ENCODE data around the gene TNFAIP2. TPM values are rescaled to one million over a fixed set of nuclear protein-coding genes. Genes with fewer than 3 reads are reported as not detected.

The TNFAIP2 gene, protein sequence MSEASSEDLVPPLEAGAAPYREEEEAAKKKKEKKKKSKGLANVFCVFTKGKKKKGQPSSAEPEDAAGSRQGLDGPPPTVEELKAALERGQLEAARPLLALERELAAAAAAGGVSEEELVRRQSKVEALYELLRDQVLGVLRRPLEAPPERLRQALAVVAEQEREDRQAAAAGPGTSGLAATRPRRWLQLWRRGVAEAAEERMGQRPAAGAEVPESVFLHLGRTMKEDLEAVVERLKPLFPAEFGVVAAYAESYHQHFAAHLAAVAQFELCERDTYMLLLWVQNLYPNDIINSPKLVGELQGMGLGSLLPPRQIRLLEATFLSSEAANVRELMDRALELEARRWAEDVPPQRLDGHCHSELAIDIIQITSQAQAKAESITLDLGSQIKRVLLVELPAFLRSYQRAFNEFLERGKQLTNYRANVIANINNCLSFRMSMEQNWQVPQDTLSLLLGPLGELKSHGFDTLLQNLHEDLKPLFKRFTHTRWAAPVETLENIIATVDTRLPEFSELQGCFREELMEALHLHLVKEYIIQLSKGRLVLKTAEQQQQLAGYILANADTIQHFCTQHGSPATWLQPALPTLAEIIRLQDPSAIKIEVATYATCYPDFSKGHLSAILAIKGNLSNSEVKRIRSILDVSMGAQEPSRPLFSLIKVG
- total RNA-seq, result 65.9 and 69.1 TPM in 2 replicates

GRCh38 chr14:103122947-103123633, at the start of gene TNFAIP2:
TNFAIP2 (plus strand) TSS chr14:103123461; CDS start chr14:103126458, 2,997 bp downstream.

GRCh38 chr14:103084021-103084919, 39.0 kb upstream of the TNFAIP2 start, which contains the start of gene LBHD2:
LBHD2 (plus strand) TSS chr14:103084210; CDS start chr14:103086013, 1,803 bp downstream.

DNA sequence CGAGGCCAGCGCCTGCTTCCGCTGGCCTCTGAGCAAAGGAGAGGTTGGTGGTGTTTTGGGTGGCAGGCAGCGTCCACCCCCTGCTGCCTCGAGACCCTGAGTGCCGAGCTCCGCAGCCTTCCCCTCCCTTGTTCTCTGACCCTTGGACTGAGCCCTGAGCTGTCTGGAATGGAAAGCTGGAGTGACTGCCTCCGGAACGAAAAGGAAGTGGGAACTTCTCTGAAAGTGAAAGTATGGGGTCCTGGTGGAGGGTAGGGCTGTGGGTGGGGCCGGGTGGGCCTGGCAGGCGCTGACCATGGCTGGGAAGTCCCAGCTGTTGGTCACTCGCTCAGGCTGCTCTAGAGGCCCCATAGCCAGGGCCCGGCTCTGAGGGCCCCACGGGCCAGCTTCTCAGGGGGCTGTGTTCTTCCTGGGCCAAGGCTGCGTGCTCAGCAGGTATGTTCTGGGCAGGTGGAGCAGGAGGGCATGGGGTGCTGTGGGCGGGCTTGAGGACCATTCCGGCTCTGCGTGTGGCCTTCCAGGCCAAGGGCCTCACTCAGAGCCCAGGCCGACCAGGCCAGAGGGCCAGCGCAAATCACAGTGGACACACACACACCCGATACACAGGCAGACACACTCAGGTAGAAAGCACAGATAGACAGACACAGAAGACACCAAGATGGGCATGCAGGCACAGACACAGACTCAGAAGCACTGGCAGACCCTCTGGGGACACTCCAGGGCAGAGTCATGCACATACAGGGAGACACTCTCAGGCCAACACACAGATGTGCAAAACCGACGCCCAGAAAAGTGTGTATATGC, 28.7 kb upstream of the TNFAIP2 start, which contains the start of gene EXOC3L4:
Gene EXOC3L4, plus strand, starts transcription at position 320 of the 804 bp plus-strand sequence. CDS start 5,495 bp downstream, outside the sequence.

Other genes with a start within 250 kb of the TNFAIP2 start
- gene AMN, start 200.8 kb upstream of the TNFAIP2 start, total RNA-seq, result not detected in 2 replicates
- gene CDC42BPB, start 65.9 kb upstream of the TNFAIP2 start, total RNA-seq, result 79.0 and 84.5 TPM in 2 replicates
- not detected in 2 replicates for gene LBHD2, start 39.3 kb upstream of the TNFAIP2 start, total RNA-seq
- gene EXOC3L4, start 28.7 kb upstream of the TNFAIP2 start, total RNA-seq, result 0.26 TPM in 1 of 2 replicates, not detected in the other
- gene EIF5, start 210.8 kb downstream of the TNFAIP2 start, total RNA-seq, result 188 and 215 TPM in 2 replicates